Measurements from ENCODE around the gene OSBPL2.

Gene OSBPL2

DNA sequence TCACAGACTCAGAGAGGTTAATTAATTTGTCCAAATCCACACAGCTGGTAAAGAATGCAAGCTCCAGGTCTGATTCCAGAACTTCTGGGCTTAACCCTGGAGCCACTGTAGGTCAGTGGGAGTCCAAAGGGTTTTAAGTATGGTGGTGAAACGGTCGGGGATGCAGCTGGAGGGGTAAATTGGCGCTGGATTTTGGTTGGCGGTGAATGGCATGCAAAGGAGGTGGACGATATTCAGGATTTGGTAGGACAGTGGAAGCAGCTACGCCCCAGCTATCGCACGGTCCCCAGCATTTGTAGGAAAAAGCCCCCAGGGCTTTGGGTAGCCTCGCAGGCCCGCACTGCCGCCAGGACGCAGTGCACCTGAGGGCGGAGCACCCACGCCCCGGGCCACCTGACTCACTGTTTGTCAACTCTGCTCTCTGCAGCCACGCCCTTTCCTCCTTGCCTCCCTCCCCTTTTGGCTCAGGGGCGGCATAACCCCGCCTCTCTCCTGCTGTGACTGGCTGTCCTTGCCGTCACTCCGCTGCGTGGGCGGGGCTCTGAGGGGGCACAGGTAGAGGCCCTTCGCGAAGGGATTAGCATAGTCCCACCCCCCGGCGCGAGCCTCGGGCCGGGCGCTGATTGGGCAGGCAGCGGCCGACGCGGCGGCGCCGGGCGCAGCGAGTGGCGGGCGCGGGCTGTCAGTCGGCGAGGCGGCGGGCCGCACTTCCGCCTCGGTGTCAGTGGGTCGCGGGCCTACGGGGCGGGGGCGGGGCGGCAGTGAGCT is at the start of gene OSBPL2:
Gene OSBPL2, plus strand, starts transcription at position 721 of the 768 bp plus-strand sequence. CDS start 17,664 bp downstream, outside the sequence.
- peak; percentile 100 for DNase-seq (ENCODE audit: low read depth in 3 of 3, low spot score in 1 of 3)

DNA sequence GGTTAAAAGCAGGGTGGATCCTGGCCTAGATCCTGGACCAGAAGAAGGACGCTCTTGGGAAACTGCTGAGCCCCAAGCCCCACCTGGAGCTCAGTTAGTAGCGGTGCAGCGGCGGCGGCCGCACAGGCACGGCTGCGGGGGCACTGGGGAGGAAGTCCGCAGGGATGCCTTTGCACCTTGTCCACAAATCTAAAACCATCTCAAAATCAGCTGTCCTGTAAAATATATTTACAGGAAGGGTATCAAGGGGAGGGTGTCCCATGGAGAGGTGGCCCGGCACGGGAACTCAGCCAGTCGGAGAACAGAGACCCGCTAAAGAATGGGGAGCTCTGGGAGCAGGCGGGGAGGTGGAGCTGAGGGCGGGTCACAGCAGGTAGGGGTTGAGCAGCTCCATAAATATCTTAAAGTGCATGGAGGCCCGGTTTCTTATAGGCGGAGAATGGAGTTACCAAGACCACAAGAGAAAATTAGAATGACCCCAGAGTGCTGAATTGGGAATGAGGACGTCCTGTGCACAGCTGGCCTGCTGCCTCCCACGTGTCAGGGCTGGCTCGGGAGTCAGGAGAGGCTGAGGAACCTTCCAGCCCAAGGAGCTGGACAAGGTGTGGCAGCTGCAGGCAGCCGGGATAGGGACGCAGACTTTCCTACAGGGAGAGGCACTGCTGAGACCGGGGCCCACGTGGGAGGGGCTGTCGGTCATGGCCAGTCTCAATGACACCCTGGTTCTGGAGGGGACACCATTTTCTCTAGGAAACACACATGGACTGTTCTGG is 47.5 kb upstream of the OSBPL2 start:
- DNase-seq (ENCODE audit: low read depth in 3 of 3, low spot score in 1 of 3) = no peak

DNA sequence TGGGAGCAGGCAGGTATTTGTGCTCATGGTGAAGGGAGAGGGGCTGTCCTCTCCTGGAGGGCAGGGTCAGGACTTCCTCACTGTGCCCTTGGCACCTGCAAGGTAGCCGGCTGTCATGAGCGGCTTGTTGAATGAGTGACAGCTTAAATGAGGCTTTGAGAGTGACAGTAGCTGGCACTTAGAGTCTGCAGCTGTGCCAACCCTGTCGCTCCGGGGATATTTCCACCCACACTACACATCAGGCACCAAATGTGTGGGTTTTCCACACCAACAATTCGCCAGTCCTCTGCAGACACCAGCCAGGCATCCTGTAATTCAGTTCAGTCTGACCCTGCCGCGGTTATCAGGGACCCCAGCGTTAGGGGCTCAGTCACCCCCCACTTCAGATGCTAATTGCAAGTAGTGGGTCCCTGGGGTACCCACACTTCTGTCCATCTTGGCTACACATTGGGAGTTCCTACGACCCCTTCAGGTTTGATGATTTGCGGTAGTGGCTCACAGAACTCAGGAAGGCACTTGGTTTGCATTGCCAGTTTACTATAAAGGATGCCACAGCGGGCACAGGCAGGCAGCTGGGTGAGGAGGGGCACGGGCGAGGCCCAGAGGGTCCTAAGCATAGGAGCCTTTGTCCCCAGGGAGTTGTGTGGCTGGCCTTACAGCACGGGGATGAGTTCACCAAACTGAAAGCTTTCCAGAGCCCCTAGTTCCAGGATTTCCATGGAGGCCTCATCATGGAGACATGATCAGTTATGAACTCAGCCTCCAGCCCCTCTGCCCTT is 46.4 kb upstream of the OSBPL2 start:
- no peak for DNase-seq (ENCODE audit: low read depth in 3 of 3, low spot score in 1 of 3)

DNA sequence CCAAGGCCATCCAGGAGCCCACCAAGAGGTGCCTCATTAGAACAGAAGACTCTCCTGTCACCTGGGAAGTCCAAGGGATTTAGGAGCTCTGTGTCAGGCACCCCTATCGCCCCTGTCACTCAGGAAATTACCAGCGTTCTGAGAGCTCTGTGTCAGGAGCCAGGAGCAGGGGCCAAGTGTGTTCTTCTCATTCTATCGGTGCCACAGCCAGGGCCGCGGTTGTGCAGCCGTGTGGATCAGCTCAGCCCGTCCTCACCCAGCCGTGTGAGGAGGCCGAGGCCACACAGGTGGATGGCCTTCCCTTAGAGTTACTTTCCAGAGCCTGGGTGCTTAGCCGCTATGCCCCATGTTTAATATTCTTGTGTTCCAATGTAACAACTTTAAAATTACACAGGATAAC is 45.7 kb upstream of the OSBPL2 start:
- no peak for DNase-seq (ENCODE audit: low read depth in 3 of 3, low spot score in 1 of 3)

DNA sequence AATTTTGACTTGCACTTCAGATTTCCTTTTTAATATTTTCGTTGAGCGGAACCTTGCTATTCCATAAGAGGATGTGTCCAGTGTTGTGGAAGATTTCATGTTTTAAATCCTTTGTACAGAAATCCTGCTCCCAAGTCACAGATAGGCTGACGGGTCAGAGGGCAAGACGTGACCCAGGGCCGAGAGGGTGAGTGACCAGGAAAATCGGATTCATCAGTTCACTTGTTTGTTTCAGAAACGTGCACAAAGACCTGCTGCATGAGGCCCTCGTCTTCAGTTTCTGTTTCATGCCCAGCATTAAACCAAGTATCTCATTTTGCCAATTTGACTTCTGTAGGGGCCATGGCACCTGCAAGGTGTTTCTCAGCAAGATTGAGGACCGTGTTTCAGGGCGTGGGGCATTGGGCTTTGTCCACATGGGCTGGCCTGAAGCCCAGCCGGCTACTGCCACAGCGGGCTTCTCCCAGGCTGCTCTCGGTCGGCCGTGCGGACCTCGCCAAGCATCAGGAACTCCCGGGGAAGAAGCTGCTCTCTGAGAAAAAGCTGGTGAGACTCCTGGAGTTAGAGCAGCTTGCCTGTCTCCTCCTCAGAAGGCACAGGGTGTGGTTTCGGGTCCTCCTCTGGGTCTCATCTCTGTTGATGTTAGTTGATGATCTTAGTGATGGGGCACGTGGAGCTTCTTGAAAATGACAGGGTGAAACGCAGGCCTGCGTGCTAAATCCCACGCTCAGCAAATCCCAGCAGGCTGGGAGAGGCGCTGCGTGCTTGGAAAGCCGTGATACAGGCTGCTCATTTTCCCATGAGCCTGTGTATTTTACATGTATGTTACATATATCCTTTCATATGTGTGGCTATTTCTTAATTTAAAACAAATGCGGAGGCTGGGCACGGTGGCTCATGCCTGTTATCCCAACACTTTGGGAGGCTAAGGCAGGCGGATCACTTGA is 45.0 kb upstream of the OSBPL2 start:
- no peak for DNase-seq (ENCODE audit: low read depth in 3 of 3, low spot score in 1 of 3)

DNA sequence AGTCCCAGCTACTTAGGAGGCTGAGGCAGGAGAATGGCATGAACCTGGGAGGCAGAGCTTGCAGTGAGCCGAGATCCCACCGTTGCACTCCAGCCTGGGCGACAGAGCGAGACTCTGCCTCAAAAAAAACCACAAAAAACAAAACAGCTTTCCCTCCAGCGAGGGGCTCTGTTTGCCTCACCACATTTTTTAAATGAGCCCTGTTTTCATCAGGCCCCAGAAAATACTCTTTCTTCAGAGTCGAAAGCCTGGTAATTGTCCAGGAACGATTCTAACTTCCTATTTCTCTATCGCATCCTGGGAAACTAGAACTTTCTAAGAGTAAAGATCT is 43.3 kb upstream of the OSBPL2 start:
- no peak for DNase-seq (ENCODE audit: low read depth in 3 of 3, low spot score in 1 of 3)

DNA sequence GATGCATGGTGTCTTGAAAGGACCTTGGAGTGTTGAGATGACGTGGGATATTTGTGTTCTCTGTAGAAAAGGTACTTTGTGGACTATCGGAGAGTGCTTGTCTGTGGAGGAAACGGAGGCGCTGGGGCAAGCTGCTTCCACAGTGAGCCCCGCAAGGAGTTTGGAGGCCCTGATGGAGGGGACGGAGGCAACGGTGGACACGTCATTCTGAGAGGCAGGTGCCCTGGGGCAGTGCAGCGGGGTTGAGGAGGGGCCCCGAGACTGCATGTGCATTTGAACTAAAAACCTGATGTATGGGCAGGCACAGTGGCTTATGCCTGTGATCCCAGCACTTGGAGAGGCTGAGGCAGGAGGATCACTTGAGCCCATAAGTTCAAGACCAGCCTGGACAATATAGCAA is 42.6 kb upstream of the OSBPL2 start:
- no peak for DNase-seq (ENCODE audit: low read depth in 3 of 3, low spot score in 1 of 3)

DNA sequence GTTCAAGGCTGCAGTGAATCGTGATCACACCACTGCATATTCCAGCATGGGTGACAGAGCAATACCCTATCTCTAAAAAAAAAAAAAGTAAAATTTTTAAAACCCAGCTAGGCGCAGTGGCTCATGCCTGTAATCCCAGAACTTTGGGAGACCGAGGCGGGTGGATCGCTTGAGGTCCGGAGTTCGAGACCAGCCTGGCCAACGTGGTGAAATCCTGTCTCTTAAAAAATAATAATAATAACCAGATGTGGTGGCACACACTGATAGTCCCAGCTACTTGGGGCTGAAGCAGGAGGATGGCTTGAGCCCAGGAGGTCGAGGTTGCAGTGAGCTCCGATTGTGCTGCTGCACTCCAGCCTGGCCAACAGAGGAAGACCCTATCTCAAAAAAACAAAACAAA is 42.0 kb upstream of the OSBPL2 start:
- DNase-seq (ENCODE audit: low read depth in 3 of 3, low spot score in 1 of 3) = no peak

DNA sequence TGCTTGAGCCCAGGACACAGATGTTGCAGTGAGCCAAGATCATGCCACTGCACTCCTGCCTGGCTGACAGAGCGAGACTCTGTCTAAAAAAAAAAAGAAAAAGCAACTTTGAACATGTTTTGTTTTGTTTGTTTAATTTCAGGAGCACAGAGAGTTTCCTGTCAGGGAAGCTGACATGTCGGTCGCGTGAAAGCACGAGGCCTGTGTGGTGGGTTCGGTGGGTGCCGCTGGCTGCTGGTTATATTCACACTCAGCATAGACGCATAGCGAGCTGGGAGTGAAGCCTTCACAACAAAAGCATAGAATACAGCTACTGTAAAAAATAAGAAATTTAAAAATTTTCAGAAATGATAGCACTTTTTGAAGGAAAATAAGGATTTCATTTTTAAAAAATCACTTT is 41.0 kb upstream of the OSBPL2 start:
- no peak for DNase-seq (ENCODE audit: low read depth in 3 of 3, low spot score in 1 of 3)

DNA sequence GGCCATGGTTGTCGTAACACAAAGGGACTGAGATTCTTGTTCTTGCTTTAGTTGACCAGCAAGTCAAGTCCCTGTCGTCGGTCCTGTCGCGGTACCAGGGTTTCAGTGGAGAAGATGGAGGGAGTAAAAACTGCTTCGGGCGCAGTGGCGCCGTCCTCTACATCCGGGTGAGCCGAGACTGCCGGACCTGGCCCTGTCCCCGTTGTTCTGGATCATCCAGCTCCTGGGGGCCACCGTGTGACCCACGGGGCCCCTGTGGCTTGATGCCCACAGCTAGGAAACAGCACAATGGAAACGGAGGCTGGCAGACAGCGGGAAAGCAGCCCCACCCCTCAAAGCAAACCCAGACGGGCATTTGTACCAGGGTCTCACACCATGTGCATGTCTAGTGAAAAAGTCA is 40.5 kb upstream of the OSBPL2 start:
- no peak for DNase-seq (ENCODE audit: low read depth in 3 of 3, low spot score in 1 of 3)

DNA sequence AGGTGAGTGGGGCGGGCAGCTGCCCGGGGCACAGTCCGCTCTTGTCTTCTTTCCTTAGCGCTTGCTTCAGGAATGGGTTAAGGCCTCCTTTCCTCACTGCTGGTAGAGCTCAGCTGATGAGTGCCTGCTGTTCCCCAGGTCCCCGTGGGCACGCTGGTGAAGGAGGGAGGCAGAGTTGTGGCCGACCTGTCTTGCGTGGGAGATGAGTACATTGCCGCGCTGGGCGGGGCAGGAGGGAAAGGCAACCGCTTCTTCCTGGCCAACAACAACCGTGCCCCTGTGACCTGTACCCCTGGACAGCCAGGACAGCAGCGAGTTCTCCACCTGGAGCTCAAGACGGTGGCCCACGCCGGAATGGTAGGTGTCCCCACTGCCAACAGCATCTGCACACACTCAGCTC is 39.8 kb upstream of the OSBPL2 start:
- DNase-seq (ENCODE audit: low read depth in 3 of 3, low spot score in 1 of 3) = no peak

DNA sequence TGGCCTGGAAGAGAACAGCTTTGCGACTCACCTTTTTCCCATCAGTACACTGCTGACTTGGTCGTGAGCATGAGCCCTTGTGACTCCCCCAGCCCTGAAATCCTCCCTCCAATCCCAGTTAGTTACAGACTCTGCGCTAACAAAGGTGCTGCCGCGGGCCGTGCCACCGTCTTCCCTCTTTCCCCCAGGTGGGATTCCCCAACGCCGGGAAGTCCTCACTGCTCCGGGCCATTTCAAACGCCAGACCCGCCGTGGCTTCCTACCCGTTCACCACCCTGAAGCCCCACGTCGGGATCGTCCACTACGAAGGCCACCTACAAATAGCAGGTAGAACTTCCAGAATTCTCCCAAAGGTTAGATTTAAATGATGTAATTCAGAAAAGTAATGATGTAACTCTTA is 39.4 kb upstream of the OSBPL2 start:
- DNase-seq (ENCODE audit: low read depth in 3 of 3, low spot score in 1 of 3) = no peak

DNA sequence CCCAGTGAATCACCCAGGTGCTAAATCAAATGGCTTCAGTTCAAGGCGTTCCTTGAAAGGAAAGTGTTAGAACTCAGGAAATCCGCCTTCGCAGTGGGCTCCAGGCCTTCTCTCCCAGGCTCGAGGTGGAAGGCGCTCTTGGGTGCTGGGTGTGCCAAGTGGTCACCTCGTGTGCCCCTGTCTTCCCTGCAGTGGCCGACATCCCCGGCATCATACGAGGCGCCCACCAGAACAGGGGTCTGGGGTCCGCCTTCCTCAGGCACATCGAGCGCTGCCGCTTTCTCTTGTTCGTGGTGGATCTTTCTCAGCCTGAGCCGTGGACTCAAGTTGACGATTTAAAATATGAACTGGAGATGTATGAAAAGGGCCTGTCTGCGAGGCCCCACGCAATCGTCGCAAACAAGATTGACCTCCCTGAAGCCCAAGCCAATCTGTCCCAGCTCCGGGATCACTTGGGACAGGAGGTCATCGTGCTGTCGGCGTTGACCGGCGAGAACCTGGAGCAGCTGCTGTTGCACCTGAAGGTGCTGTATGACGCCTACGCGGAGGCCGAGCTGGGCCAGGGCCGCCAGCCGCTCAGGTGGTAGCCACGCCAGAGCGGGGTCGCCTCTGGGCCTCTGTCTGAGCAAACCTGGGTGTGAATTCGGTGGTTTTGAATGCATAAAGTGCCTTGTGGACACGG is 37.7 kb upstream of the OSBPL2 start:
- no peak for DNase-seq (ENCODE audit: low read depth in 3 of 3, low spot score in 1 of 3)

DNA sequence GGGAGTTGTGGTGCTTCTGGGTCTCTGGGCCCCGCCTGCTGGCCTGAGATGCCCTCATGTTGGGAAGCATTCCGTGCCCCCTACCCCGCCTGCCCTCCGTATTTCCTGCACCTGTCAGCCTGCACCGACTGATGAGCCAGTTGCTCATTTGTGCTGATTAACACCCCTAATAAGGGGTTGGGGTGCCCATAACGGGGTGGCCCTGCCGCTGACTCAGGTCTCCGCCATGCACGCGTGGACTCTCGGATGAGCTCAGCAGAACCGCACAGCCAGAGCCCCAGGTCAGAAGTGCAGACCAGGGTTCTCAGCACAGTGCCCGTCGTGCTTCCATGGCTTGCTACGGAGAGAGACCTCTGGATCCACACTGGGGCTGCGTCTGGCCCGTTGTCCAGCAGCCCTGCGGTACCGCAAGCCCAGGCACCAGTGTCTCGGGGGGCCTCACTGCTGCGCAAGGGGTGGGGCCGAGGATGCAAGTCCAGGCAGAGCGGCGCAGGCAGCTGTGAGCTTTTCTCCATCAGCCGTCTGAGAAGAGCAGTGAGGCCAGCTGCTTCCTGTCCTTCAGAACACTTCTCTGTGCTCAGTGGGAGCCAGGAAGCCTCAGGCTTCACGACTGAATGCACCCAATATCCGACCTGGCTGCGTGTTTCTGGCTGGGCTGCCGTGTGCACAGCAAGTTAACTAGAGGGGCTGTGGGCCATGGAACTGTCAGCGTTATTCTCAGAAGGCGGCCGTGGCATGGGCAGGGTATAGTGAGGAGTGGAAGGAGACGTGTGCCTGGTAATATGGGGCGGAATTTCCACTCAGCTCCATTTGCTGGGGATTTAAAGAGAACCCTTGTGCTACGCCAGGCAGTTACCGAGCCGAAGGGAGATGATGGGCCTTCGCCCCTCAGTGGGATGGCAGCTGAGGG is 36.9 kb upstream of the OSBPL2 start:
- no peak for DNase-seq (ENCODE audit: low read depth in 3 of 3, low spot score in 1 of 3)

DNA sequence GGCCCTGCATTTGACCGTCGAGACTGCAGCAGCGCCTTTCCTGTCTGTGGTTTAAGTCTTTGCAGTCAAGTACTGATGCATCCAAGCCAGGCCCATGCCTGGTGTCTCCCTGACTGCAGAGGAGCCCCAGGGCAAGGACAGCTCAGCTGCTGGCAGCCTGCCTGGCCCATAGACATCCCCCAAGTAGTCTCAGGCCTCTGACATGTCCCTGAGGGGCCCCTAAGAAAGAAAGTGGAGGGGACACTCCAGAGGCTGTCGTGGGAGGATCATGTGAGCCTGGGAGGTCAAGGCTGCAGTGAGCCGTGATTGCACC is 36.3 kb upstream of the OSBPL2 start:
- DNase-seq (ENCODE audit: low read depth in 3 of 3, low spot score in 1 of 3) = no peak

DNA sequence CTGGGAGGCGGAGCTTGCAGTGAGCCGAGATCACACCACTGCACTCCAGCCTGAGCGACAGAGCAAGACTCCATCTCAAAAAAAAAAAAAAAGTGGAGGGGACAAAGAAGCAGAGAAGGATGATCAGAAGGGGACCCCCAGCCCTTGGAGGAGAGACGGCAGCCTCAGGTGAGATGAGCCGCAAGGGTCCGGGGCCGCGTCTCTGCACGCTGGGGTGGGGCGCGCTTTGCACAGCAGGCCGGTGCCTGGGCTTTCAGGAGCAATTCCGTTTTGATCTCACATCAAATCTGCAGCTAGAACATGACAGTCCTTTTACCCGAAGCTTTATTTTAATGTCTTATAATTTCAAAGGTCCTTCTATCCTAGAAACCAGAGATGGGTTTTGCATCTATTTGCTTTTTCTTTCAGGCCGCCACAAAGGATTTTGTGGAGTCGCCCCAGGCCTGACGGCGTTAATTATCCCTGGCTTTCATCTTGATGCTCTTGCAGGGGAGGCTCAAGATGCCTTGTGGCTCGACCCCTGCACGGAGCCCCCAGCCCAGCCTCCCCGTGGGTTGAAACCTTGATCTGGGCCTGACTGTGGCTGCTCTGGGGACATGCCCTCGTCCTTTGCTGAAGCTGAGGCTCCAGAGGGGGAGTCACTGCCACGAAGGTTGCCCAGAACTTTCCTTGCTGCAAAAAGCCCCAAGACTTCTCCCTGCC is 35.5 kb upstream of the OSBPL2 start:
- DNase-seq (ENCODE audit: low read depth in 3 of 3, low spot score in 1 of 3) = no peak

DNA sequence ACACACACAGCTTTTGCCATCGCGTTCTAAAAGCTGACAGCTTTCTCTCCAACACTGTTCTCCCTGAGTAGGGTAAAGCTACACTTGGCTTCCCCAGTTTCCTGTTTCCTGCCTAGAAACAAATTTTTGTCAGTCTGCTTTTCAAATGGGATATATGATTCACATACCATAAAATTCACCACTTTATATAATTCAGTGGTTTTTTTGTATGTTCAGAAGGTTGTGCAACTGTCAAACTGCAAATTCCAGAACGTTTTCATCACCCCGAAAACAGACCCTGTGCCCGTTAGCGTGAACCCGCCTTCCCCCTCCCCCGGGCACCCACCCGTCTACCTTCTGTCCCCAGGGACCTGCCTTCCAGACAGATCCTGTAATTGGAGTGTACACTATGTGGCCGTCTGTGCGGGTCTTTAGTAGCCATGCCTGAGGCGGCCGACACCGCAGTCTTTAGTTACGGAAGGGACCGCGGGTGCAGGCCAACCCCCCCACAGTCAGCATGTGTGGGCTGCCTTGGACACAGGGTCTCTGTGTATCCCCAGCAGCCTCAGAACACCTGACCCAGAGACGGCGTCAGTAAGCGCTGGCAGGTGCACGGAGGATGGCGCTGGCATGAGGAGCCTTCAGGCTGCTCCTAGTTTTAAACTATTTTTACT is 34.8 kb upstream of the OSBPL2 start:
- no peak for DNase-seq (ENCODE audit: low read depth in 3 of 3, low spot score in 1 of 3)

DNA sequence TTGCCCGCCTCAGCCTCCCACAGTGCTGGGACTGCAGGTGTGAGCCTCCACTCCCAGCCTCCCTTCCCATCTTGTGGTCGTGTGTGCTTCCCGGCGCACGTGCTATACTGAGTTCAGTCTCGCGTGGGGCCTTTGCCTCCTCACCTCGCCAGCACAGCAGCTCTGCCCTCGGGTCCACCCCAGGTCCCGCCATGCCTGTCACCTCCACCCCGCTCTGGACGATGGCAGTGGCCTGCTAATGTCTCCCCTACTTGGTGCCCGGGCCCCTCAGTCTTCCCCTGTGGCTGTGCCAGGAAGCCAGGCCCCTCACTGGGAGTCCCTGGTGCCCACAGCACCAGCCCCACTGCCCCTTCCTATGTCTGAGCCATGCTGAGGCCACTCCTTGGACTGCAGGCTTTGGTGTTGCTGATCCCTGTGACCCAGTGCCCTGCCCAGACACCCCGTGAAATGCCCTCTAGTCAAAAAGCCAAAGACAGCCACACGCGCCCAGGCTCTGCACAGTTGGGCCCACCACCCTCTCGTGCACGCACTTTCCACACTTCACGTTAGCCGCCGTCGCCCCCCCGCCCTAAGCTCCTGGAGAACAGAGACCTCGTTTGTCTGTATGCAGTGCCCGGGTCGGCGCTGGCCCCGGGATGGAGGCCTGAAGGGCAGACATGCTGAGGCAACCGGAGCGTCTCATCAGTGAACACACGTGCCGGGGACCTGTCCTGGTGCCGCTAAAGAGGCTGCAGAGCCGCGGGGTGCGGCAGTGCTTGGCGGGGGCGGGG is 32.5 kb upstream of the OSBPL2 start:
- no peak for DNase-seq (ENCODE audit: low read depth in 3 of 3, low spot score in 1 of 3)

Measured in stimulated activated CD4-positive, alpha-beta T cell treated with anti-CD3 and anti-CD28 coated beads, TNF-alpha, amount 100 ng/mL, for 1 hour (primary cell).